NCI-H2081 treated with DMSO at 0.1 percent for 48 hours (cell line): Measurements from ENCODE around the gene ANXA3.

ENCODE experiments used
- DNase-seq: peaks from one replicate; lab custom pipeline; 2025; lab: John Stamatoyannopoulos, UW

ANXA3 gene

DNA sequence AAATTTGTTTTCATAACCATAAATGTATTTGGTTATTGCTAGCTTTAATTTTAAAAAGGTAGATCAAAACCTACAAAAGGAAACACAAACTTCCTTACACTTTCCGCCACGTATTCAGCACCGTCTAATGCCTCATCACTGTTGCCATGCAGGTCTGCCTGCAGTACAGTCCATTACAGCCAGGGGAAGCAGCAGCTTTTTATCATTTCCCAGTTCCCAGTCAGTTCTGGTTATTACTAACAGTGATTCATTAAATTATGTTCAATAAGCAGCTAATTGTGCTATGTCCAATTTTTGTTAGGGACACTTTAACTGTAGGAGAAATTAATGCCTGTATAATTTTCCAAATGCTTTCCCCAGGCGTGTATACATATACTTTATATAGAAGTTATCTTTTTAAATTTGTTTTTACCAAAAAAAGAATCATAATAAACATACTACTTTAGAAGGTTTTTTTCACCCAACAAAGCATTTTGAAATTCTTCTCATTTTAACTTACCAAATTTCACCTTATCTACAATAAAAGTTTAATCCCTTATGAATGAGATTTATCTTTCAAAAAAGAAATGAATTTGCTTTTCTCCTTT lies 93.3 kb downstream of the ANXA3 start:
- DNase-seq, result no peak

DNA sequence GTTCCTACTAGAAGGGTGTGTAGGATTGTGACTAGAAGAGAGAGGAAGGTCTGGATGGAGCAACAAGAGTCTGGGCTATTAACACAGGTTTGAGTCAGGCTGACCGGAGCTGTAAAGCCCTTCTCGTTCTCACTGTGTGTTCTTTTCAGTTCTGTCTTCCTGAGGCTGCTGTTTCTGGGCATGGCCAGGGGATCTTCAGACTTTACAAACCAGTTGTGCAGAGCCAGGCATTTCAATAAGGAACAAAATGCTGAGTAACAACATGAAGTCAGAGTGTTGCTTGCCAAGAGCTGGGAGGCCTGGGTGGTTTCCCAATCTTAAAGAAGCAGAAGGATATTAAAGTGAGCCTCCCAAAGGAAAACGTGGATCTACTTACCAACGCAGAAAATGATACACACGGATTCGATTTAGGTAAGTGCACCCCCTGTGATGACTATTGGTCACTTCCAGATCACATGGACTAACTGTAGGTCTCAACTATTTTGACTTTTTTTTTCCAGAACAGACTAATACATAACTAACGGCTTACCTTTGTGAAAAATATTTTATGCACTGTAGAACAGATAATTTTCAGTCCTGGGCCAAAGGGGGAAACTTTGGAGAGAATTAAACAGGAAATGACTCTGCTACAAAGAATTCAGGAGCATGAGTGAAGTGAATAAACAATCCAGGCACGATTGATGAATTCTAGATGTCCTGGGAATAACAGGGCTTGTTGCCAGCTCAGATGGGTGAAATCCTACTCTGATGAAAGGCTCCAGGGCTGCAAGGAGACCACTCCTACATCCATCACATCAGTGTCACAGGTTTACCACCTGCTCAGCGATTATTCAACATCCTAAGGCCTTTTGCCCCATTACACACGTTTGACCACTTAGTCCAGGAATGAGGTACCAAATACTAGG lies 94.5 kb downstream of the ANXA3 start:
- DNase-seq, result no peak

DNA sequence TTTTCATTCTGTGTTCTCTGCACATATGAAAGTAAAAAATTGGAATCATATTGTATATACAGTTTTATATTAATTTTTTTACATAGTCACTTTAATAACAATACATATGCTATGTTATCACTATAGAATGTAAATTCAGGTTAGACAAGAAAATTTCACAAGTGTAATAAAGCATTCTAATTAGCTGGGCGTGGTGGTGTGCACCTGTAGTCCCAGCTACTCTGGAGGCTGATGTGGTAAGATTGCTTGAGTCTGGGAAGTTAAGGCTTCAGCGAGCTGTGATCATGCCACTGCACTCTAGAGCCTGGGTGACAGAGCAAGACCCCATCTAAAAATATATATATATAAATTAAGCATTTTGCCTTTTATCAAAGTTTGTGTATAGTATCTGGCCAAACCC lies 95.7 kb downstream of the ANXA3 start:
- no peak for DNase-seq

DNA sequence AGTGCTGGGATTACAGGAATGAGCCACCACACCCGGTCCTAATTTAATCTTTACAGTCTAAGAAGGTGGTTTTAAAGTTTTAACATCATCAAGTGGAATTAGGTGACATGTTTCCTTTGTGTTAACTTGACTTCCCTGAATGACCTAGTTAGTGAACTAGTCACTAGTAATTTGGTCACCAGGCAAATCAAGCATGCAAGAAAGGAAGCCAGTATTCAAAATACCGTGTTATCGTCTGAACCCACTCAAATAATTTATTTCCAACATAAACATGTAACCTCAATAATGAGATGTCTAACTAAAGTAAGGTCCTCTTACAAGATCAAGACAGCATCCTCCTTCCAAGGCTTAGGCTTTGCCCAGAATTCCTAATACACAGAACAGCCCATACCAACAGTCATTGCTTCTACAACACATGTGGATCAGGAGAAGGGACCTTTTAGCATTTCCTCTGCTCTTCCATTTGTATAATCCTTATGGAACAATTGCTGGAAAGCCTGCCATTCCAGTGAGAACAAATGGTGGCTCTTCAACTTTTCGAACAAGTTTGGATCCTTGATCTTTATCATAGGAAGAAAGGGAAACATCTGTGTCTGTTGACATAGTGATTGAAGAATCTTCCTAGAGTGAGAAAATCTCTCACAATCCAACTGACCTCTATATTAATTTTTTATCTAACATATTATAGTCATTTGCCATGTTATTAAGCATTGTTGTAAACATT lies 97.2 kb downstream of the ANXA3 start:
- DNase-seq, result no peak

DNA sequence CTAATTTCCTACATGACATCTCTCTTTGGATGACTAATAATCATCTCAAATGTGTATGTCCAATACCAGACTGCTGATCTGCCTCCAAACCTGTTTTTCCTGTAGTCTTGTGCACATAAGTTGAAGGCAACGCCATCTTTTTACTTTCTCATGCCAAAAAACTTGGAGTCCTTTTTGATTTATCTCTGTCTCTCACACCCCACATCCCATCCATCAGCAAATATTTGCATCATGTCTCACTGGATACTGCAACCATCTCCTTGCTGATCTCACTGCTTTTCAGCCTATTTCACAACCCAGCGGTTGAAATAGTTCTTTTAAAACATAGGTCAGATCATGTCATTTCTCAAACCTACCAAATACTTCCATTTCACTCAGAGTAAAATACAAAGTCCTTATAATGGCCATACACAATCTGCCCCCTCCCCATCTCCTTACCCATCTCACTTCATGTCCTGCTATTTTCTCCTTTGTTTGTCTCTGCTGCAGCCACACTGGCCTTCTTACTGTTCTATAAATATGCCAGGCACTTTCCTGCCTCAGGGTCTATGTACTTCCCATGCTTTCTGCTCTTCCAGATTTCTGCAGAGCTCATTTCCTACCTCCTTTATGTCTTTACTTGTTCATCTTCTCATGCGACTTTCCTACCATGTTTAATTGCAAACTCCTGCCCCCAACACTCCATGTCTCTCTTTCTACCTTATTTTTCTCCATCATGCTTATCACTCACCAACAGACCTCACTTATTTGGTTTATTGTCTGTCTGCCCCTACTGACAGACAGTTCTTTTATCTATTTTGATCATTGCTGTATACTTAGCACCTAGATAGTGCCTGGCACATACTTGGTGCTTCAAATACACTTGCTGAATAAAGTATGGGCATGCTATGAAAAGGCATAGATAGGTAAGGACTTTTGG lies 98.8 kb downstream of the ANXA3 start:
- no peak for DNase-seq

DNA sequence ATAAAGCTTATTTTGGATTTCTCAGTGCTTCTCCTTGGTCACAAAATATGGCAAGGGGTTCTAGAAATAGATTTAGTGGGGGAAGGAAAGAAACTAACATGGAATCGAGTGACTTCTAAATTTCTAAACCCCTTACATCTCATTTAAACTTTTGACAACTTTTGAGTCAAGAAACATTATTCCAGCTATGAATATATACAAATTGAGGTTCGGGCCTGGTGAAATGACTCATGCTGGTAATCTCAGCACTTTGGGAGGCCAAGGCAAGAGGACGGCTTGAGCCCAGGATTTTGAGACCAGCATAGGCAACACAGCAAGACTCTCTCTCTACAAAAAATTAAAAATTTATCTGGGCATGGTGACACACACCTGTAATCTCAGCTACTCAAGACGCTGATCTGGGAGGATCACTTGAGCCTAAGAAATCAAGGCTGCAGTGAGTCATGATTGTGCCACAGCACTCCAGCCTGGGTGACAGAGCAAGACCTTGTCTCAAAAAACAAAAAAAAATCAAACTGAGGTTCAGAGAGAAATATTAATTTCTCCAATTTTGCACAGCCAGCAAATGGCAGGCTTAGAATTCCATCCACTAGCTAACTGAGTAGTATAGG lies 99.8 kb downstream of the ANXA3 start:
- no peak for DNase-seq

DNA sequence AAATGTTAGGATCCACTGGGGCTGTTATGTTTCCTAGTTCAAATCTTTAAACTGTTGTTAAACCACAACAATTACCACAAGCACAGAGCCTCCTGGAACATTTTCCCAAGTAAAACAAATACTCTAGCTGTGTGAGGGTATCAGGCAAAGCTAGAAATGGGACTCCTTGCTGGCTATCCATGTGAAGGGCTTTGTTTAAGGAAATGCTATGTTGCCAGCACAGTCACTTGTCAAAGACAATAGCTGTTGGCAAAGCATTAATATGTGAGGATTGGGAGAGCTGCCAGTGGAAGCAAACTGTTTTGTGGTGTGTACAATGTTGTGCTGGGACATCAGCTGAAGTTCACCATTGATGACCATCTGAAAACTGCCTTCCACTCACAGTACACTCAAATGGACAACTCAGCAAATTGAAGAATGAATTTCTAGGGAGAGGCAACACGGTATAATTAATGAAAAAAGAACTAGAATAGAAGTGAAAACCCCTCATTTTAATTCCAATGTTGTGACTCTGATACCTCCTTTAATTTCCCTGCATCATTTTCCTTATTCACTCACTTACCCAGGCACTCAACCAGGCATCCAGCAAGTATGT lies 100.8 kb downstream of the ANXA3 start:
- no peak for DNase-seq

DNA sequence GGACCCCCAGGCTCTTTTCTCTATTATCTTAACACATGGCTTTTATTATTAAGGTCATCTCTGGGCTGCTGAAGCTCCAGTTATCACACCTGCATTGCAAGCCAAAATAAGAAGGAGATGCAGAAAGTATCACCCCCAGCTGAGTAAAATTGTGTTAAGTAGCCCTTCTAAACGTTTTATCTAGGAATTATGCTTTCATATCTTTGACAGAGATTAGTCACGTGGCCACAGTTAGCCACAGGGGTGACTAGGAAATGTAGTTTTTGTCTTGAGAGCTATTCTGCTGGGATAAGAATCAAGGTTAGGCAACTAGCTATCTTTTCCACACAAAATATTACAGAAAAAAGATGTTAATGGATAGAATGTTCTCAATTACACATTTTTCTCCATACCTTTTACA lies 102.1 kb downstream of the ANXA3 start:
- DNase-seq, result no peak

DNA sequence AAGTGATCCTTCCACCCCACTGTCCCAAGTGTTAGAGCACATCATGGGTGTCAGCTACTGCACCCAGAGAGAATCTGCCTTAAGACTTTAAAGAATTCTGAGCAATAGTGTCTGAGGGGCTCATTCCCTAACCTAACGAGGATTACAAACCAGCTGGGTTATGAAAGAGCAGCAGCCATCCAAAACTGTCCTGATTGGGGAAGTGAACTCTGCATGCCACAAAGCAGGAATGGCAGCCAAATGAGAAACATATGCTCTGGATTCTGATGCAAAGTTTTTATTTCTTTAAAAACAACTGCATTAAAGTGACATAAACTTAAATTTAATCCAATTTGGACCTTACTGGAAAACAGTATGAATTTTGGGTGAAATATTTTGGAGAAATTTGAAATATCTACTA lies 103.2 kb downstream of the ANXA3 start:
- DNase-seq, result no peak

DNA sequence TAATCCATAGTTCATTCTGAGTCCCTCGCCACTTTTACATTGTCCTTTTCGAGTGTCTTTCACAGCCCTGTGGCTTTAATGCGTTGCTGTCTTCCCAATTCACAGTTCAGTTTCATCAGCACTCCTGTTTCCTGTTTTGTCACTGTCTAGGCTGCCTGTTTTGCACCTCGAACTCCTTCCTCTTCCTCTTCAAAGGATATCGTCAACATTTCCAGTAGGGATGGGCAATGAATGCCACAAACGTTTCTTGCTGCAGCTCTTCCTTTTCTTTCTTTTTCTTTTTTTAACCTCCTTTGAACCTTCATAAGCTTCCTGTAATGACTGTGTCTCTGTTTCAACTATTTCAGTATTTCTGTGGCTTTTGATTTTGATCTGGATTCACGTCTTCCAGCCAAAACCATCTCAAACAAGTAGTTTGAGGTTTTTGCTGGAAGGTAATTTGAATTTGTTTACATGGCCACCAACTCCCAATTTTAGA lies 105.4 kb downstream of the ANXA3 start:
- DNase-seq, result no peak

DNA sequence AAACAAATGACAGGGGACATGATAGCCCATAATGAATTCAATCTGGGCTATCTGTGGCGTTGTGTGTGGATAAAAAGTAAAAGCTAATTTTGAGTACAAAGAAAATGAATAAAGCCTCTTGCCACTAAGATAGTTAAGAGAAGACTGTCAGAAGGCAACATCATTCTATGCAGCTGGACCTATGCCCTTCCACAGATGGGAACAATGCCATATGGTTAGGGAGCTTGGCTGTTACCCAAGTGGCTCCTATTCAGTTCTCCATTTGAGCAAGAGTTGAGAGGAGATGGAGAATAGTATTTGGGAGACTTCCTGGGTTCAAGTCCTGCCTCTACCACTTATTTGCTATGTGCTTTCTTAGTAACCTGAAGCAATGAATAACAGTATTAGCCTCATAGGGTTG lies 107.7 kb downstream of the ANXA3 start:
- DNase-seq, result no peak

DNA sequence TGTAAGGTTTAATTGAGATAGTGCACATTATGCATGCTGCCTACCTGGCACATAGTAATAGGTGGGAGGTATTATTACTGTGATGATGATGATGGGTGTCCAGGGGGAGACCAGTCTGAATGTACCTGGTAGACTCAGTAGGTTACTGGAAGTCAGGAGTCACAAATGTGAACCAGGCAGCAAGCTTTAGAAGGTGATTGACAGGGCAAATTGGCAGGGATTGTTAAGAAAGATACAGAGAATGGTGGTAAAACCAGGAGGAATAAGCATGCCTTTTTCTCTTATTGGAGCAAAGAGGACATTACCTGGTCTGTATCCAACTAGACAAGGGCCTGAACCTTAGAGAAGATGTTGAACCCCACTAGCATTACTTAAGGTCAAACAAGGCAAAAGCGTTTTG lies 108.1 kb downstream of the ANXA3 start:
- DNase-seq, result no peak
